Bronchial epithelial cell (primary cell): ENCODE data around the gene SPATA25. TPM values are rescaled to one million over a fixed set of nuclear protein-coding genes. Genes with fewer than 3 reads are reported as not detected.

Experiments used
- DNase-seq: peaks from one replicate; pipeline ENCODE4 v3.0.0-alpha.2; 2010; ENCODE audit warnings: low read depth
- FAIRE-seq: peaks from 2 replicates; lab custom pipeline; 2011; peaks lifted over from hg19 to GRCh38; lab: Jason Lieb, UNC
- H3K27me3 ChIP-seq: 2 replicates; pipeline ENCODE4 v1.5.1; 2011; ENCODE audit warnings: low read length; ENCODE audit not compliant: control insufficient read depth, insufficient read depth
- H3K36me3 ChIP-seq: 2 replicates; pipeline ENCODE4 v1.5.1; 2011; ENCODE audit warnings: low read length; ENCODE audit not compliant: control insufficient read depth, insufficient read depth
- H3K4me3 ChIP-seq: 2 replicates; pipeline ENCODE4 v1.5.1; 2011; ENCODE audit warnings: mild to moderate bottlenecking, low read depth, low read length, control low read depth
- CTCF ChIP-seq: IDR thresholded peaks from 2 replicates; pipeline ENCODE4 v1.5.1; 2011; ENCODE audit warnings: mild to moderate bottlenecking, moderate library complexity, low read length, control low read depth, inconsistent platforms; ENCODE audit not compliant: insufficient read depth, severe bottlenecking
- total RNA-seq: library from RNA; depleted of rRNA; stranded (reverse); fragments of >200 nt; gene quantifications from 2 replicates; pipeline ENCODE4 v1.2.1, GENCODE V29; 2014

Gene SPATA25
- total RNA-seq, 1 donor from 2014 or later: 0.53 TPM

DNA sequence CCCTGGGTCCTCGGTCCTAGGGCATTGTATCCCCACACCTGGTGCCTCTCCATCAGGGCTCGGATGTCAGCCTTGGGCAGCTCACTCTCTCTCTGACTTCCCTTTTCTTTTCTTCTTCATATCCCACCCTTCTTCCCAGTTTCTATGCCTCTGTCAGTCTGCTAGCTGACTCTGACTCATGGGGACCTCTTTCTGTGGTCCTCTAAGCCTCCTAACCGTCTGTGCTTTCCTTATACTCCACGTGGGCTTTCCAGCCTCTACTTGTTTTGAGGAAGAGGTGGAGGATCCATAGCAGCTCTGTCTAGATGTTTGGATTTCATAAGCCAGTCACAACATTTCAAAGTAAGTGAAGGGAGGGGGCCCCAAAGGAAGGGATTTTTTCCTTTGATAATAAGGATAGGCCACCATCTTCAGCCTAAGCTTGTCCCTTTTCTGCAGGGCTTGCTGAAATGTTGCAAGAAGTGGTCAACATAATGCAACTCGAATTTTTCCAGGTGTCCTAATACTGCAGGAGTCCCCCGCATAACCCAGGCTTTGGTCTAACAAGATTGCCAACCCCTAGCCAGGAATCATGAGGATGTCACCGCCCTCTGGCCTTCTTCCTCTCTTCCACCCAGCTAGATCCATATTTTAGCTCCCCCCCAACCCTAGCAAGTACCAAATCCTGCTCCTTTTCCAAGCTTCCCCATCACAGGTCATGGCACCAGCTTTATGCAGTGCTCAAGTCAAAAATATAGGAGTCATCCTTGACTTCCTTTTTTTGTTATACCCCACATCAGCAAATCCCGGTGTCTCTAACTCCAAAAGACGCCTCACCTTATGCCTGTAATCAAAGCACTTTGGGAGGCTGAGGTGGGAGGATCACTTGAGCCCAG, 33.3 kb upstream of the SPATA25 start:
- no peaks in the 10 kb centered on the region for H3K27me3 ChIP-seq
- H3K36me3 ChIP-seq: no peaks in the 10 kb centered on the region
- no peak overlapping the region for H3K4me3 ChIP-seq
- no peak for DNase-seq
- FAIRE-seq: no peak
- TF ChIP-seq CTCF: no peak

DNA sequence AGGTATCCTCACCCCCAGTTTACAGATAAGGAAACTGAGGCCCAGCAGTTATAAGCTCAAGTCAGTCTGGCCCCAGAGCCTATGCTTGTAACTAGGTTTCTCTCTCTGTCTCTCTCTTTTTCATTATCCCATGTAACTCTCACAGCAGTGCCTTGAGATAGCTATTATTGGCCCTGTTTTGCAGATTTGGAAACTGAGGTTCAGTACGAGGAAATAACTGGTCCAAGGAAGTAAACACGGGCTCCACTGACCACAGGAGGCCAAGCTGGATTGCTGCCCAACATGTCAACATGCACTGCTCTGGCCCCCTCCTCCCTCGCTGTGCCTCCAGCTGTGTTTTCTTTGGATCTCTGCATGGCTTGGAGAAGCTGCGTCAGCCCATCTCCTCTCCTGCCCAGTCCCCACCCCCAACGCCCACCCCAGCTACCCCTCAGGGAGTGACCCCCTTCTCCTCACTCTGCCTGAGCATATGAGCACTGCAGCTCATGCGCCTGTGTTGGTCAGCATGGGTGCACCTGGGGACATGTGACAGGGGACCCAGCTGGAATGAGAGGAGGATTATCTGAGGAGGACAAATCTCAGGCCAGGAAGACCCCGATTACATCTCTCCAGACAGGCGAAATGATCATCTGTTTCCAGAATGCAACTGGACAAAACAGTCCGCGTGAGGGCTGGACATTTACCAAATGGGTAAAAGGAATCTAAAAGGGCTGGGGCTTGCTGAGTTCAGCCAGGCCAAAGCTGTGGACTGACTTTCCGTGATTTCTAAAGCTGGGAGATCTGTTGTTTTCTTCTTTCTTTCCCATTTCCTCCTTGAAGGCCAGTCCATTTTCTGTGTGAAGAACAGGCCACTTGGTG, 32.3 kb upstream of the SPATA25 start:
- H3K27me3 ChIP-seq: no peaks in the 10 kb centered on the region
- no peak for FAIRE-seq
- no peak for TF ChIP-seq CTCF
- no peak for DNase-seq
- no peak overlapping the region for H3K4me3 ChIP-seq
- no peaks in the 10 kb centered on the region for H3K36me3 ChIP-seq

GRCh38 chr20:45918779-45919537, 31.5 kb upstream of the SPATA25 start:
- DNase-seq (no peak), FAIRE-seq (no peak)
- Histone ChIP-seq H3K36me3 (no peaks in the 10 kb centered on the region), H3K4me3 (no peak overlapping the region), H3K27me3 (no peaks in the 10 kb centered on the region)
- no peak for TF ChIP-seq CTCF

DNA sequence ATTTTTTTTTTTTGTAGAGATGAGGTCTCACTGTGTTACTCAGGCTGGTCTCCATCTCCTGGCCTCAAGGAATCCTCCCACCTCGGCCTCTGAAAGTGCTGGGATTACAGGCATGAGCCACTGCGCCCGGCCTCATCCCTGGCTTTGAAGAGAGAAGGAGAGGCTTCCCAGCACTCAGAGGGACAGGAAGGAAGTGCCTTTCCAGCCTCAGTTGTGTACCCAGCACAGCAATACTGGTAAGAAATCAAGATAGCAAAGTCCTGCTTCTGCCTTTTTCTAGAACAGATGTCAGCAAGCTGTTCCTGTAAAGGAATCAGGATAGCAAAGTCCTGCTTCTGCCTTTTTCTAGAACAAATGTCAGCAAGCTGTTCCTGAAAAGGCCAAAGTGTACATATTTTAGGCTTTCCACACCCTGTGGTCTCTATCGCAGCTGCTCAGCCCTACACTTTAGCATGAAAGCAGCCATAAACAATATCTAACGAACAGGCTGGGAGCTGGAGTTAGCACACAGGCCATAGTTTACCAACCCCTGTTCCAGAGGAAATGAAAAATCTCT, 30.8 kb upstream of the SPATA25 start:
- DNase-seq (no peak), FAIRE-seq (no peak)
- Histone ChIP-seq H3K4me3 (no peak overlapping the region), H3K36me3 (no peaks in the 10 kb centered on the region), H3K27me3 (no peaks in the 10 kb centered on the region)
- TF ChIP-seq CTCF: no peak

DNA sequence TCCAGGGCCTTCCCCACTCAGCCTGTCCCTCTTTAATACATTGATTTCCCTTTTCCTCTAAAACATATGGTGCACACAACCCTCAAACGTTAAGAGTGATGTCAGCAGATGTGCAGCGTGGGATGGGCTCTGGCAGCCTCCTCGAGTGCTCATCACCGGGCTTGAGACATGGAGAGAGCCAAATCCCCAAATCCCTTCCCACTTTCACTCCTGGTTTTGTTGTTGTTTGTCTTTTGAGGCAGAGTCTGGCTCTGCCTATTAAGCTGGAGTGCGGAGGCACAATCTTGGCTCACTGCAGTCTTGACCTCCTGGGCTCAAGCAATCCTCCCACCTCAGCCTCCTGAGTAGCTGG, 30.3 kb upstream of the SPATA25 start:
- Histone ChIP-seq H3K36me3 (no peaks in the 10 kb centered on the region), H3K27me3 (no peaks in the 10 kb centered on the region), H3K4me3 (no peak overlapping the region)
- TF ChIP-seq CTCF: no peak
- DNase-seq: no peak
- no peak for FAIRE-seq
